Measurements from ENCODE around the gene ZNF444.

The ZNF444 gene

GRCh38 chr19:56131651-56132050, 9.4 kb upstream of the ZNF444 start:
- no peak for TF ChIP-seq Cebpa-rat (IDR thresholded peaks at IDR 0.05)
- H3K27ac ChIP-seq: no peak overlapping the region

GRCh38 chr19:56132316-56132822, 8.7 kb upstream of the ZNF444 start:
- Histone ChIP-seq H4K20me1 (no peaks in the 10 kb centered on the region), H3K4me1 (peaks cover 63% of the 10 kb centered on the region), H3K9me3 (peaks cover 8% of the 10 kb centered on the region; the same call in 1 of the 2 replicates), H3K27me3 (no peaks in the 10 kb centered on the region), H3K27ac (0 out of 2 replicates have a peak overlapping the region, but pooled peaks have one; percentile 38), H3K4me2 (peak overlapping the region; percentile 0; the same call in 1 of the 2 replicates), H3K9ac (no peak overlapping the region), H3K4me3 (no peak overlapping the region), H3K36me3 (no peaks in the 10 kb centered on the region)
- no peak for TF ChIP-seq Cebpa-rat (IDR thresholded peaks at IDR 0.05)

More at GRCh38 chr19:56131651-56132050, 9.4 kb upstream of the ZNF444 start:
- no peaks in the 10 kb centered on the region for H3K27me3 ChIP-seq
- no peak overlapping the region for H3K9ac ChIP-seq
- H3K4me1 ChIP-seq: peaks cover 63% of the 10 kb centered on the region
- no peaks in the 10 kb centered on the region for H3K36me3 ChIP-seq
- peaks cover 8% of the 10 kb centered on the region; the same call in 1 of the 2 replicates for H3K9me3 ChIP-seq
- no peak overlapping the region for H3K4me2 ChIP-seq
- no peaks in the 10 kb centered on the region for H4K20me1 ChIP-seq
- no peak overlapping the region for H3K4me3 ChIP-seq

- no peaks in the 10 kb centered on the region for H3K27me3 ChIP-seq
- H3K4me3 ChIP-seq: peak overlapping the region; percentile 40; the same call in 1 of the 2 replicates
- H3K9ac ChIP-seq: peak overlapping the region; percentile 46; the same call in 1 of the 2 replicates
- H3K36me3 ChIP-seq: no peaks in the 10 kb centered on the region
- peak overlapping the region; percentile 84 for H3K4me2 ChIP-seq
- peak overlapping the region; percentile 79 for H3K27ac ChIP-seq
- H4K20me1 ChIP-seq: no peaks in the 10 kb centered on the region
- no peak for TF ChIP-seq Cebpa-rat (IDR thresholded peaks at IDR 0.05)
- H3K9me3 ChIP-seq: no peaks in the 10 kb centered on the region
- peaks cover 58% of the 10 kb centered on the region for H3K4me1 ChIP-seq
Measured at GRCh38 chr19:56133858-56134653, 7.0 kb upstream of the ZNF444 start.

GRCh38 chr19:56134654-56134921, 6.5 kb upstream of the ZNF444 start:
- Histone ChIP-seq H3K27me3 (no peaks in the 10 kb centered on the region), H4K20me1 (no peaks in the 10 kb centered on the region), H3K4me1 (peaks cover 61% of the 10 kb centered on the region), H3K4me3 (peak overlapping the region; percentile 40; the same call in 1 of the 2 replicates), H3K4me2 (peak overlapping the region; percentile 84), H3K9me3 (no peaks in the 10 kb centered on the region), H3K36me3 (no peaks in the 10 kb centered on the region), H3K27ac (peak overlapping the region; percentile 79), H3K9ac (peak overlapping the region; percentile 46; the same call in 1 of the 2 replicates)
- TF ChIP-seq Cebpa-rat (IDR thresholded peaks at IDR 0.05): no peak

- Histone ChIP-seq H3K9me3 (no peaks in the 10 kb centered on the region), H3K36me3 (no peaks in the 10 kb centered on the region), H4K20me1 (no peaks in the 10 kb centered on the region), H3K27ac (no peak overlapping the region), H3K4me2 (no peak overlapping the region), H3K4me3 (no peak overlapping the region), H3K9ac (no peak overlapping the region), H3K4me1 (peaks cover 70% of the 10 kb centered on the region), H3K27me3 (no peaks in the 10 kb centered on the region)
- TF ChIP-seq Cebpa-rat (IDR thresholded peaks at IDR 0.05): no peak
Measured at GRCh38 chr19:56136362-56136761, 4.7 kb upstream of the ZNF444 start.

GRCh38 chr19:56137405-56137804, 3.7 kb upstream of the ZNF444 start:
- H3K4me1 ChIP-seq: peaks cover 74% of the 10 kb centered on the region

GRCh38 chr19:56138069-56138468, 3.0 kb upstream of the ZNF444 start:
- Histone ChIP-seq H3K9me3 (no peaks in the 10 kb centered on the region), H3K4me2 (no peak overlapping the region), H3K9ac (no peak overlapping the region), H3K27me3 (no peaks in the 10 kb centered on the region), H4K20me1 (peaks cover 5% of the 10 kb centered on the region), H3K27ac (no peak overlapping the region), H3K36me3 (peaks cover 8% of the 10 kb centered on the region; the same call in 1 of the 2 replicates), H3K4me1 (peaks cover 74% of the 10 kb centered on the region), H3K4me3 (no peak overlapping the region)
- no peak for TF ChIP-seq Cebpa-rat (IDR thresholded peaks at IDR 0.05)

More at GRCh38 chr19:56137405-56137804, 3.7 kb upstream of the ZNF444 start:
- H4K20me1 ChIP-seq: no peaks in the 10 kb centered on the region; the same call in 1 of the 2 replicates
- H3K27ac ChIP-seq: no peak overlapping the region
- H3K4me2 ChIP-seq: peak overlapping the region; percentile 19; the same call in 1 of the 2 replicates
- H3K9me3 ChIP-seq: no peaks in the 10 kb centered on the region
- no peak overlapping the region for H3K4me3 ChIP-seq
- TF ChIP-seq Cebpa-rat (IDR thresholded peaks at IDR 0.05): no peak
- H3K9ac ChIP-seq: no peak overlapping the region
- peaks cover 1% of the 10 kb centered on the region; the same call in 1 of the 2 replicates for H3K36me3 ChIP-seq
- no peaks in the 10 kb centered on the region for H3K27me3 ChIP-seq

- Histone ChIP-seq H3K27me3 (no peaks in the 10 kb centered on the region), H3K27ac (peak overlapping the region; percentile 78)
- no peak for TF ChIP-seq Cebpa-rat (IDR thresholded peaks at IDR 0.05)
Measured at GRCh38 chr19:56139847-56140582, 1.1 kb upstream of the ZNF444 start.

GRCh38 chr19:56141417-56141993, 418 bp downstream of the ZNF444 start:
- Histone ChIP-seq H3K27me3 (no peaks in the 10 kb centered on the region), H3K36me3 (peaks cover 26% of the 10 kb centered on the region)
- TF ChIP-seq Cebpa-rat (IDR thresholded peaks at IDR 0.05): no peak

More at GRCh38 chr19:56139847-56140582, 1.1 kb upstream of the ZNF444 start:
- no peaks in the 10 kb centered on the region for H3K9me3 ChIP-seq
- H3K4me2 ChIP-seq: peak overlapping the region; percentile 99
- H4K20me1 ChIP-seq: peaks cover 25% of the 10 kb centered on the region
- H3K36me3 ChIP-seq: peaks cover 11% of the 10 kb centered on the region
- peaks cover 74% of the 10 kb centered on the region for H3K4me1 ChIP-seq
- peak overlapping the region; percentile 77 for H3K4me3 ChIP-seq
- H3K9ac ChIP-seq: peak overlapping the region; percentile 64

More at GRCh38 chr19:56141417-56141993, 418 bp downstream of the ZNF444 start:
- Histone ChIP-seq H3K9ac (peak overlapping the region; percentile 73), H3K9me3 (no peaks in the 10 kb centered on the region), H3K4me2 (peak overlapping the region; percentile 92), H4K20me1 (peaks cover 40% of the 10 kb centered on the region), H3K4me1 (peaks cover 62% of the 10 kb centered on the region), H3K27ac (peak overlapping the region; percentile 63), H3K4me3 (peak overlapping the region; percentile 77)
